Adipocyte (in vitro differentiated cells): ENCODE data around the gene TRABD.
"Not testable (repeated sequence)": the region's sequence is repeated elsewhere in the genome, so short reads cannot be mapped to it uniquely, and the experiment has no call there.

Experiments used
- DNase-seq: peaks from one replicate; pipeline ENCODE4 v3.0.0-alpha.2; 2015; ENCODE audit warnings: low read depth
- H3K27me3 ChIP-seq: replicated peaks from 2 replicates; pipeline ENCODE4 v1.7.0; 2013; ENCODE audit warnings: mild to moderate bottlenecking, low read length, moderate library complexity; ENCODE audit not compliant: control insufficient read depth, insufficient read depth
- H3K36me3 ChIP-seq: 2 replicates; pipeline ENCODE4 v1.7.0; 2013; ENCODE audit warnings: low read length, mild to moderate bottlenecking, moderate library complexity; ENCODE audit not compliant: control insufficient read depth, insufficient read depth, severe bottlenecking
- H3K4me1 ChIP-seq: 2 replicates; pipeline ENCODE4 v1.7.0; 2013; ENCODE audit warnings: mild to moderate bottlenecking, low read length, moderate library complexity; ENCODE audit not compliant: control insufficient read depth, insufficient read depth
- H3K4me3 ChIP-seq: 2 replicates; pipeline ENCODE4 v1.7.0; 2013; ENCODE audit warnings: mild to moderate bottlenecking, low read length, moderate library complexity
- H3K9ac ChIP-seq: 2 replicates; pipeline ENCODE4 v1.7.0; 2013; ENCODE audit warnings: mild to moderate bottlenecking, low read length, moderate library complexity
- H3K9me3 ChIP-seq: 2 replicates; pipeline ENCODE4 v1.7.0; 2013; ENCODE audit warnings: mild to moderate bottlenecking, low read length, moderate library complexity; ENCODE audit not compliant: control insufficient read depth

TRABD gene

DNA sequence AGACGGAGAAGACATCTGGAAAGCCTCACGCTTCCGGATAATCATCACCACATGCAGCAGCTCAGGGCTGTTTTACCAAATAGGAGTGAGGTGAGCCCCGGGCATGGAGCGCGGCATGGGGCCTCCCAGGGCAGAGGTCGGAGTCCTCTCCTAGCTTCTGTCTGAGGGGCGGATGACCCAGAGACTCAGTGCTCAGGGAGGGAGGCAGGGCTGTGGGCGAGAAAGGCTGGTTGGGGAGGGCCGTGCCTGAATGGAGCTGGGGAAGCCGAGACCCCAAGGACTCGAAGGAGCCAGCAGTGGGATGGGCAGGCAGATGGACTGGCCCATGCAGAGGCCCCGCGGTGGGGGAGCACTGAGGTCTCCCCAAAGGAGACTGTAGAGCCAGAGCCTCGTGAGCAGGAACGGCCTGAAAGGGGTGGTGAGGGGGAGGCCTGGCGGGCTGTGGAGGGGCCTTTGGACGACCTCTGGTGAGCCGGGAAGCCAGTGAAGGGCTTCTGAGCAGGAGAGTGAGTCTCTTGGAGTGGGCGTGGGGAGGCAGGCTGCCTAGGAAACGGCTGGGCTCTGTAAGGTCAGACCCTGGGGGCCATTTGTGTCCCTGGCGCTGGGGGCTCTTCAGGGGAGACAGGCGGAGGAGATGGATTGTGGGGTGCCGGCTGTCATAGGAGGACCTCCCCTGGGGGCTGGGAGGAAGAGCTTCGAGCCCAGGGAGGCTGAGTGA, 39.8 kb upstream of the TRABD start:
- peaks cover 33% of the 10 kb centered on the region for H3K27me3 ChIP-seq
- no peaks in the 10 kb centered on the region for H3K9me3 ChIP-seq
- H3K9ac ChIP-seq = no peak overlapping the region
- no peaks in the 10 kb centered on the region for H3K36me3 ChIP-seq
- H3K4me3 ChIP-seq = no peak overlapping the region
- no peaks in the 10 kb centered on the region for H3K4me1 ChIP-seq
- no peak for DNase-seq

GRCh38 chr22:50146439-50147238, 39.1 kb upstream of the TRABD start:
- Histone ChIP-seq H3K27me3 (peaks cover 32% of the 10 kb centered on the region), H3K4me3 (no peak overlapping the region), H3K36me3 (no peaks in the 10 kb centered on the region), H3K4me1 (no peaks in the 10 kb centered on the region), H3K9ac (no peak overlapping the region), H3K9me3 (no peaks in the 10 kb centered on the region)
- peak; percentile 65 for DNase-seq

GRCh38 chr22:50147258-50148165, 38.2 kb upstream of the TRABD start:
- DNase-seq, H3K9me3 ChIP-seq, H3K4me3 ChIP-seq, H3K4me1 ChIP-seq, H3K9ac ChIP-seq, H3K36me3 ChIP-seq: not testable (repeated sequence)
- H3K27me3 ChIP-seq = peaks cover 27% of the 10 kb centered on the region

DNA sequence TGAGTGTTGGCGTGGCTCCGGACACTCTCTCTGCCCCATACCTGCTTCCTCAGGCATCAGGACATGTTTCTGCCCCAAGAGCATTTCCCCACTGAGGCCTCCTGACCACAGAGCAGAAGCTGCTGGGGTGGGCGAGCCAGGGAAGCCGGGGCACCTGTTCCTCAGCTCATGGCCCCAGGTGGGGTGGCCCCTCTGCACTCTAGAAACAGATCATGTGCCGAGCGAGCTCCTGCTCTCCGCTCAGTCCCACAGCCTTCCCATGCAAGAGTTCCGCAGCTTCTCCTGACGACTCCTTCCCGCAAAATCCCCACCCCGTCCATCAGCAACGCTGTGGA, 37.6 kb upstream of the TRABD start:
- Histone ChIP-seq H3K36me3 (no peaks in the 10 kb centered on the region), H3K4me1 (no peaks in the 10 kb centered on the region), H3K9me3 (no peaks in the 10 kb centered on the region), H3K27me3 (peaks cover 29% of the 10 kb centered on the region), H3K4me3 (no peak overlapping the region), H3K9ac (no peak overlapping the region)
- DNase-seq = no peak

GRCh38 chr22:50148991-50149721, 36.6 kb upstream of the TRABD start:
- H3K4me3 ChIP-seq = no peak overlapping the region
- H3K36me3 ChIP-seq = no peaks in the 10 kb centered on the region
- DNase-seq = no peak
- H3K4me1 ChIP-seq = no peaks in the 10 kb centered on the region
- peaks cover 23% of the 10 kb centered on the region for H3K27me3 ChIP-seq
- no peaks in the 10 kb centered on the region for H3K9me3 ChIP-seq
- no peak overlapping the region for H3K9ac ChIP-seq

GRCh38 chr22:50150161-50151129, 35.3 kb upstream of the TRABD start:
- no peaks in the 10 kb centered on the region for H3K36me3 ChIP-seq
- H3K27me3 ChIP-seq = peaks cover 19% of the 10 kb centered on the region
- no peak overlapping the region for H3K4me3 ChIP-seq
- no peaks in the 10 kb centered on the region for H3K4me1 ChIP-seq
- H3K9me3 ChIP-seq = no peaks in the 10 kb centered on the region
- DNase-seq = no peak
- H3K9ac ChIP-seq = no peak overlapping the region

DNA sequence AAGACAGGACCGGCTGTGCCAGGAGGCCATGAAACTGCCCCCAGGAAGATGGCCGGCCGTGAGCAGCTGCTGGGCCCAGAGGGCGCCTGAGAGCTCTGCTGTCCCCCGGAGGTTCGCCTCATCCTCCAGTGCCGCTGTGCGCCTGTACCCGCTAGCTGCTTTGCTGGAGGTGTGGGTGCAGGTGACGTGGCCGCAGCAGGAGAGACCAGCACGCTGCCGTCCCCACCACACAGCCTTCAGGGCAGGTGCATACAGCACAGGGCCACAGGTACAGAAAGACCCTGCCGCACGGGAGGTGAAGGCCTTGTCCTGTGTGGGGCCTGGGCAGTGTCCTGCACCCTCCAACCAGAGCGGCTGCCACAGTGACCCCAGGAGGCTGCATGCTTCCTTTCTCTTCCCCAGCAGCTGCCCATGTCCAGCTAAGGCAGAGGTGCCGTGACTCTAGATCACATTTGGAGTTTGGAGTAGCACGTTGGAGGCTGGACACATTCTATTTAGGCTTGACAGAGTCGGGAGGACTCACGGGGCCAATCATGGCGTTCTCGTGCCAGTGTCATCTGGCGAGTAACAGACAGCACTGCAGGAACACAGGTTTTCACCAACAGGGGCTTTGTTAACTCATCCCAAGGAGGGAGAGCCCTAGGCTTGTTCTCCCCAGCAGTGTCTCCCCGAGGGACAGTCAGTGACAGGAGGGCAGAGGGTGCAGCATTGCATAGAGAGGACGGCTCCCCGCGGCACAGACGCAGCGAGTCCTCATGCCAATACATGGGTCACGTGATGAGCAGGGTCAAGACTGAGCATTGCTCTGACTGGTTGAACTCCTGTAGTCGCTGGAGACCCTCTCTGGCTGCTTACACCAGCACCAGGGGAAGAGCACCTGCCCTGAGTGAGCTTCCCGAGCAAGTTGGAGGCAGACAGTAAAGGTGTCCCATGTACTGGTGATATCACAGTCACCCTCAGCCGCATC, 33.9 kb upstream of the TRABD start:
- Histone ChIP-seq H3K27me3 (peaks cover 14% of the 10 kb centered on the region), H3K9me3 (no peaks in the 10 kb centered on the region), H3K9ac (no peak overlapping the region), H3K4me1 (no peaks in the 10 kb centered on the region), H3K36me3 (no peaks in the 10 kb centered on the region), H3K4me3 (no peak overlapping the region)
- DNase-seq = no peak

DNA sequence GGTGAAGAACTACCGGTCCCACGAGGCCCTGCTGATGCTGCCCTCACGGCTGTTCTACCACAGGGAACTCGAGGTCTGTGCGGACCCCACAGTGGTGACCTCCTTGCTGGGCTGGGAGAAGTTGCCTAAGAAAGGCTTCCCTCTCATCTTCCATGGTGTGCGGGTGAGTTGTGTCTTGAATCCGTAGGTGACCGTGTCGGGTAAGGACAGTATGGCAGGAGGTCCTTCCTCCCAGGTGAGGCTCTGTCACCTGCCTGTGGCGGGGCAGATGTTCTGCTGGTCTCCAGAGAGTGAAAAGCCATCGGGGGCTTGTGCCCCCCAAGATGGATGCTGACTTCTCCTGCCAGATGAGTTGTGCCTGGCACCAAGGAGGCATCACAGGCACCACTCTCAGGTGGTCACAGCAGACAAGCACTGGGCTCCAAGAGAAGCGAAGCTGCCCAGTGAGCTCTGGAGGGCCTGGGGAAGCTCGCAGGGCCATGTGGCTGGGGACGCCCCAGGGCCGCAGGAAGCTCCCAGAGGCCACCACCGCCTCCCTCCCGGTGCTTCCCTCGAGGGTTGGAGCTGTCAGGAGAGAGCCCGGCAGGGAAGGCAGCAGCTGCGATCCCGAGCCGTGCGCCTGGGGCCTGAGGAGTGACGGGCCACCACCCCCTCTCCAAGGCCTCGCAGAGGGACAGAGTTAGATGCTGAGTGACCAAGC, 32.5 kb upstream of the TRABD start:
- H3K27me3 ChIP-seq = peaks cover 22% of the 10 kb centered on the region
- H3K4me1 ChIP-seq = no peaks in the 10 kb centered on the region
- DNase-seq = no peak
- H3K36me3 ChIP-seq = no peaks in the 10 kb centered on the region
- no peak overlapping the region for H3K4me3 ChIP-seq
- no peaks in the 10 kb centered on the region for H3K9me3 ChIP-seq
- H3K9ac ChIP-seq = no peak overlapping the region

DNA sequence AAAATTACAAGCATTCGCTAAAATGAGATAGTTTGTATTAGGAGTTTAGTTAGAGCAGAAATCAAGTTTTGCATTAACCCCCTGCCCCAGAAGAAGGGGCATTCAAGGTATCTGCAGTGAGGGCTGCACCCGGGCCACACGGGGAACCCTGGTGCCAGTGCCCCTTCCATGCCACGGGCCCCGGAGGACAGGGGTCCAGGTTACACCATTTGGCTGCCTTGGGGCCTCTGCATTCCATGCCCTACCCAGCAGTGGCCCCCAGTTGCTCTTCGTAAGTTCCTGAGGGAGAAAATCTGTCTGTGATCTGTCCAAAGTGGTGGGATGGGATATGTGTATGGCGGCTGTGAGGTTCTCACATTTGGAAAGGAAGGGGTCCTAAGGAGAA, 32.0 kb upstream of the TRABD start:
- no peak for DNase-seq
- H3K4me3 ChIP-seq = no peak overlapping the region
- H3K36me3 ChIP-seq = no peaks in the 10 kb centered on the region
- no peaks in the 10 kb centered on the region for H3K4me1 ChIP-seq
- peaks cover 27% of the 10 kb centered on the region for H3K27me3 ChIP-seq
- H3K9me3 ChIP-seq = no peaks in the 10 kb centered on the region
- H3K9ac ChIP-seq = no peak overlapping the region
